Heart left ventricle (tissue), 13 donors: ENCODE measurements around the gene ENTR1.

ENCODE experiments used
- CTCF ChIP-seq, 12 donors: fragments of 200-600 bp; sonication (generic) in 4 of 12; IDR thresholded peaks; one replicate each; pipeline versions ENCODE4 v1.5.0 to v1.8.0; 2018 to 2022; ENCODE audit warnings: antibody characterized with exemption in 12 of 12, mild to moderate bottlenecking in 5 of 12
- POLR2A ChIP-seq, 2 donors: fragments of 450-650 bp; IDR thresholded peaks; one replicate each; pipeline ENCODE4 v1.6.1; 2017; ENCODE audit warnings: antibody characterized with exemption in 2 of 2, mild to moderate bottlenecking in 2 of 2, moderate library complexity in 2 of 2
- donor health status: ischemic (EF 13 %, LVEDD 7.1; RV severe dilation, severe dysfunction).
- donor health status: DM: no; HTN: yes; CAD: no.
- donor health status: DM: no; HTN: no; CAD: no.
- donor health status: ischemic (EF 25% LVEDD 6.9; RV normal size, moderate dysfunction).
- donor health status: ischemic (EF 25% LVEDD 5.7; RV mildly dilated, moderate dysfunction).
- donor health status: ischemic (EF 35%, LVEDD 5.7; RV mildly dilated, moderate dysfunction).
- donor health status: nonischemic (EF 11% LVEDD 7.7; RV severe dilation, severe dysfunction).
- donor health status: DM: yes; HTN: yes; CAD: no.
- donor health status: PGD.
- donor health status: ischemic (EF 29% LVEDD 5.4; RV normal size, mild dysfunction).
- donor health status: nonischemic (EF 23%, LVEDD 6.1; RV moderate dilation, normal function).

- TF ChIP-seq CTCF (IDR thresholded peaks at IDR 0.05): no peak
- no peak for TF ChIP-seq POLR2A (IDR thresholded peaks at IDR 0.05)
Measured at GRCh38 chr9:136375096-136375495, 35.3 kb downstream of the ENTR1 start.
